GM23338 (cell line): ENCODE measurements around the gene GPHN. TPM values are rescaled to one million over a fixed set of nuclear protein-coding genes. Genes with fewer than 3 reads are reported as not detected.
"Not testable (repeated sequence)": the region's sequence is repeated elsewhere in the genome, so short reads cannot be mapped to it uniquely, and the experiment has no call there.

Experiments used
- ATAC-seq: fragments of 200-7000 bp; cut with Tn5 transposase; 3 replicates; pipeline ENCODE4 v1.9.1; 2020
- DNase-seq: peaks from one replicate; pipeline ENCODE4 v3.0.0-alpha.2; 2015; ENCODE audit warnings: low spot score
- H2AFZ ChIP-seq: fragments of 200-600 bp; sonication (generic); 2 replicates; pipeline ENCODE4 v1.8.0; 2016; ENCODE audit warnings: antibody characterized with exemption, mild to moderate bottlenecking, moderate library complexity
- H3F3A ChIP-seq: fragments of 200-600 bp; sonication (generic); replicated peaks from 2 replicates; pipeline ENCODE4 v1.8.0; 2017; ENCODE audit warnings: antibody characterized with exemption, mixed run types, low read depth
- H3K27ac ChIP-seq: fragments of 200-600 bp; sonication (generic); 2 replicates; pipeline ENCODE4 v1.6.1; 2016; ENCODE audit warnings: low read depth
- H3K27me3 ChIP-seq: fragments of 200-600 bp; sonication (generic); 2 replicates; pipeline ENCODE4 v1.8.0; 2016; ENCODE audit warnings: mild to moderate bottlenecking, mixed run types, moderate library complexity; ENCODE audit not compliant: insufficient read depth
- H3K36me3 ChIP-seq: fragments of 200-600 bp; sonication (generic); 2 replicates; pipeline ENCODE4 v1.8.0; 2016; ENCODE audit warnings: mild to moderate bottlenecking; ENCODE audit not compliant: insufficient read depth
- H3K4me1 ChIP-seq: fragments of 200-600 bp; sonication (generic); 2 replicates; pipeline ENCODE4 v1.8.0; 2016; ENCODE audit warnings: mild to moderate bottlenecking, moderate library complexity; ENCODE audit not compliant: insufficient read depth
- H3K4me2 ChIP-seq: fragments of 200-600 bp; sonication (generic); 2 replicates; pipeline ENCODE4 v1.7.1; 2017; ENCODE audit warnings: mixed run types
- H3K4me3 ChIP-seq: fragments of 200-600 bp; sonication (generic); 2 replicates; pipeline ENCODE4 v1.6.1; 2016; ENCODE audit warnings: mixed run types
- H3K79me2 ChIP-seq: fragments of 200-600 bp; sonication (generic); replicated peaks from 2 replicates; pipeline ENCODE4 v1.8.0; 2017; ENCODE audit warnings: mild to moderate bottlenecking; ENCODE audit not compliant: insufficient read depth
- H3K9me2 ChIP-seq: fragments of 200-600 bp; sonication (generic); 2 replicates; pipeline ENCODE4 v1.8.0; 2017; ENCODE audit not compliant: insufficient read depth
- H4K20me1 ChIP-seq: fragments of 200-600 bp; sonication (generic); replicated peaks from 2 replicates; pipeline ENCODE4 v1.8.0; 2017; ENCODE audit warnings: mild to moderate bottlenecking; ENCODE audit not compliant: insufficient read depth
- H3K27ac Mint-ChIP-seq: 2 replicates; pipeline ENCODE4 v1.8.0; 2020; ENCODE audit warnings: inconsistent platforms, mild to moderate bottlenecking, moderate library complexity, mixed read lengths
- H3K27me3 Mint-ChIP-seq: 3 replicates; pipeline ENCODE4 v1.8.0; 2022; ENCODE audit warnings: low read depth, mild to moderate bottlenecking, moderate library complexity, mixed read lengths, inconsistent platforms; ENCODE audit not compliant: insufficient read depth, poor library complexity
- H3K36me3 Mint-ChIP-seq: 3 replicates; pipeline ENCODE4 v1.8.0; 2021; ENCODE audit warnings: low read depth, mild to moderate bottlenecking, inconsistent platforms, moderate library complexity, mixed read lengths
- H3K4me1 Mint-ChIP-seq: 3 replicates; pipeline ENCODE4 v1.8.0; 2020; ENCODE audit warnings: mild to moderate bottlenecking, inconsistent platforms, mixed read lengths
- H3K4me3 Mint-ChIP-seq: 3 replicates; pipeline ENCODE4 v1.8.0; 2021; ENCODE audit warnings: moderate library complexity, mild to moderate bottlenecking, inconsistent platforms, mixed read lengths
- H3K9me3 Mint-ChIP-seq: 3 replicates; pipeline ENCODE4 v1.8.0; 2020; ENCODE audit warnings: moderate library complexity, mild to moderate bottlenecking, inconsistent platforms, mixed read lengths
- POLR2AphosphoS5 ChIP-seq: IDR thresholded peaks from 2 replicates; pipeline ENCODE4 v1.6.1; 2016; ENCODE audit warnings: antibody characterized with exemption, low read depth
- ZNF114 ChIP-seq: fragments of 250-450 bp; sonication (Bioruptor Pico); IDR thresholded peaks from 2 replicates; pipeline ENCODE4 v1.5.0; 2020; ENCODE audit warnings: mild to moderate bottlenecking, moderate library complexity
- ZNF331 ChIP-seq: fragments of 250-450 bp; sonication (Bioruptor Pico); IDR thresholded peaks from 2 replicates; pipeline ENCODE4 v1.5.0; 2020; ENCODE audit warnings: low read depth, mild to moderate bottlenecking, moderate library complexity
- polyA plus RNA-seq: library from polyadenylated mRNA; unstranded; fragments of >200 nt; fragmentation: Nextera tagmentation; extraction: Ambion mirVana; gene quantifications from 2 replicates; pipeline ENCODE4 v1.2.1, GENCODE V29; 2016
- total RNA-seq: library from RNA; depleted of rRNA; stranded (reverse); fragments of >200 nt; shearing (Covaris generic); gene quantifications from 2 replicates; pipeline ENCODE4 v1.2.3, GENCODE V29; 2014
- TF ChIP-seq, protein P1 (sequence below): IDR thresholded peaks from 2 replicates; pipeline ENCODE4 v1.6.1; 2016; ENCODE audit warnings: antibody characterized with exemption

GPHN gene
- total and polyA plus RNA-seq, 2 experiments from 2014 or later = 17.6 to 20.6 TPM

DNA sequence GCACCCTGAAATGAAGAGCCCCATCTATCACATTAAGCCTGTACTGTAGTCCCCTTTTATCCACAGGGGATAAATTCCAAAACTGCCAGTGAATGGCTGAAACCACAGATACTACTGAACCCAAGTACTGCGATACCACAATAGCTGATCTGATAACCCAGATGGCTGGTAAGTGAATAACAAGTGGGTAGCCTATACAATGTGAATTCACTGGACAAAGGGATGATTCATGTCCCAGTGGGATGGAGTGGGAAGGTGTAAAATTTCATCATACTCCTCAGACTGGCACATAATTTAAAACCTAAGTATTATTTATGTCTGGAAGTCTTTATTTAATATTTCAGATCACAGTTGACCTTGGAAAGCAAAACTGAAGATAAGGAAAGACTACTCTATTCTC is 201.3 kb downstream of the GPHN start:
- H3K27me3 Mint-ChIP-seq = no peaks in the 10 kb centered on the region
- no peaks in the 10 kb centered on the region for H3K4me1 Mint-ChIP-seq
- H2AFZ ChIP-seq = no peak overlapping the region
- DNase-seq = no peak
- H3K9me3 Mint-ChIP-seq = peaks cover 28% of the 10 kb centered on the region; the same call in 2 of the 3 replicates
- H3K27me3 ChIP-seq = no peaks in the 10 kb centered on the region
- H3F3A ChIP-seq = no peaks in the 10 kb centered on the region
- H3K4me2 ChIP-seq = no peak overlapping the region
- H3K79me2 ChIP-seq = peaks cover 7% of the 10 kb centered on the region
- H3K36me3 ChIP-seq = no peaks in the 10 kb centered on the region
- H4K20me1 ChIP-seq = no peaks in the 10 kb centered on the region
- no peak overlapping the region for H3K27ac ChIP-seq
- no peaks in the 10 kb centered on the region for H3K4me1 ChIP-seq
- no peak overlapping the region for H3K4me3 ChIP-seq
- no peak overlapping the region for H3K27ac Mint-ChIP-seq
- ATAC-seq = no peak
- no peak for TF ChIP-seq ZNF331 (CRISPR knock-in tag)
- peaks cover 21% of the 10 kb centered on the region; the same call in 2 of the 3 replicates for H3K36me3 Mint-ChIP-seq
- H3K4me3 Mint-ChIP-seq = no peak overlapping the region
- H3K9me2 ChIP-seq = 0 out of 2 replicates have a peak, but pooled peaks cover 3% of the 10 kb centered on the region

DNA sequence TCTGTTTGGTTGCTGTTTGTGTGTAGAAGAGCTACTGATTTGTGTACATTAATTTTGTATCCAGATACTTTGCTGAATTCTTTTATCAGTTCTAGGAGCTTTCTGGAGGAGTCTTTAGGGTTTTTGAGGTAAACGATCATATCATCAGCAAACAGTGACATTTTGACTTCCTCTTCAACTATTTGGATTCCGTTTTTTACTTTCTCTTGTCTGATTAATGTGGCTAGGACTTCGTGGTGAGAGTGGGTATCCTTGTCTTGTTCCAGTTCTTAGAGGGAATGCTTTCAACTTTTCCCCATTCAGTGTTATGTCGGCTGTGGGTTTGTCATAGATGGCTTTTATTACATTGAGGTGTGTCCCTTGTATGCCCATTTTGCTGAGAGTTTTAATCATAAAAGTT is 206.3 kb downstream of the GPHN start:
- DNase-seq, H3K36me3 ChIP-seq, H2AFZ ChIP-seq, H3K27me3 ChIP-seq, H3K27me3 Mint-ChIP-seq, H4K20me1 ChIP-seq, H3K4me1 ChIP-seq, H3K9me2 ChIP-seq, H3K27ac Mint-ChIP-seq, H3K4me3 Mint-ChIP-seq, H3K27ac ChIP-seq, ATAC-seq, H3K4me3 ChIP-seq, H3K4me2 ChIP-seq, H3F3A ChIP-seq: not testable (repeated sequence)
- peaks cover 22% of the 10 kb centered on the region for H3K9me3 Mint-ChIP-seq
- H3K79me2 ChIP-seq = peaks cover 13% of the 10 kb centered on the region
- H3K4me1 Mint-ChIP-seq = peaks cover 20% of the 10 kb centered on the region
- H3K36me3 Mint-ChIP-seq = peaks cover 39% of the 10 kb centered on the region; the same call in 2 of the 3 replicates

DNA sequence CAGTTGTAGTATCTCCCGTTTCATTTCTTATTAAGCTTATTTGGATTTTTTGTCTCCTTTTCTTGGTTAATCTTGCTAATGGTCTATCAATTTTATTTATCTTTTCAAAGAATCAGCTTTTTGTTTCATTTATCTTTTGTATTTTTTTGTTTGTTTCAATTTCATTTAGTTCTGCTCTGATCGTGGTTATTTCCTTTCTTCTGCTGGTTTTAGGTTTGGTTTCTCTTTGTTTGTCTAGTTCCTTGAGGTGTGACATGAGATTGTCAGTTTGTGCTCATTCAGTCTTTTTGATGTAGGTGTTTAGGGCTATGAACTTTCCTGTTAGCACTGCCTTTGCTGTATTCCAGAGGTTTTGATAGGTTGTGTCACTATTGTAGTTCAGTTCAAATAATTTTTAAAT is 207.4 kb downstream of the GPHN start:
- not testable (repeated sequence) for H4K20me1 ChIP-seq, H3K4me3 ChIP-seq, H3F3A ChIP-seq, H3K9me2 ChIP-seq, H3K4me1 ChIP-seq, H3K4me3 Mint-ChIP-seq, H3K27me3 Mint-ChIP-seq, H3K27ac Mint-ChIP-seq, H2AFZ ChIP-seq, H3K36me3 ChIP-seq, ATAC-seq, H3K4me2 ChIP-seq, DNase-seq, H3K27me3 ChIP-seq, H3K27ac ChIP-seq
- Mint-ChIP-seq H3K4me1 (peaks cover 20% of the 10 kb centered on the region), H3K36me3 (peaks cover 41% of the 10 kb centered on the region; the same call in 2 of the 3 replicates), H3K9me3 (peaks cover 22% of the 10 kb centered on the region)
- H3K79me2 ChIP-seq = peaks cover 17% of the 10 kb centered on the region

DNA sequence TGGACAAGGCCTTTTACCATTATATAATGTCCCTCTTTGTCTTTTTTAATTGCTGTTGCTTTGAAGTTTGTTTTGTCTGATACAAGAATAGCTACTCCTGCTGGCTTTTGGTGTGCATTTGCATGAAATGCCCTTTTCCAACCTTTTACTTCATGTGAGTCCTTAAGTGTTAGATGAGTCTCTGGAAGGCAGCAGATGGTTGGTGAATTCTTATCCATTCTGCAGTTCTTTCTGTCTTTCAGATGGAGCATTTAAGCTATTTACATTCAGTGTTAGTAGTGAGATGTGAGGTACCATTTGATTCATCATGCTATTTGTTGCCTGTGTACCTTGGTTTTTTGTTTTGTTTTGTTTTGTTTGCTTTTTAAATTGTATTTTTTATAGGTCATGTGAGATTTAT is 208.3 kb downstream of the GPHN start:
- no peaks in the 10 kb centered on the region for H3K27me3 Mint-ChIP-seq
- H3K4me1 ChIP-seq = peaks cover 7% of the 10 kb centered on the region
- no peak overlapping the region for H3K4me3 Mint-ChIP-seq
- no peak overlapping the region for H3K27ac ChIP-seq
- H2AFZ ChIP-seq = no peak overlapping the region
- DNase-seq (peak; percentile 13), ATAC-seq (no peak)
- no peaks in the 10 kb centered on the region for H3K27me3 ChIP-seq
- no peaks in the 10 kb centered on the region; the same call in 1 of the 2 replicates for H4K20me1 ChIP-seq
- peaks cover 22% of the 10 kb centered on the region for H3K9me3 Mint-ChIP-seq
- H3K79me2 ChIP-seq = peaks cover 17% of the 10 kb centered on the region
- H3K4me1 Mint-ChIP-seq = peaks cover 20% of the 10 kb centered on the region
- H3K36me3 ChIP-seq = no peaks in the 10 kb centered on the region
- H3K36me3 Mint-ChIP-seq = peaks cover 38% of the 10 kb centered on the region; the same call in 2 of the 3 replicates
- no peak overlapping the region for H3K4me3 ChIP-seq
- no peaks in the 10 kb centered on the region for H3F3A ChIP-seq
- TF ChIP-seq, protein P1, sequence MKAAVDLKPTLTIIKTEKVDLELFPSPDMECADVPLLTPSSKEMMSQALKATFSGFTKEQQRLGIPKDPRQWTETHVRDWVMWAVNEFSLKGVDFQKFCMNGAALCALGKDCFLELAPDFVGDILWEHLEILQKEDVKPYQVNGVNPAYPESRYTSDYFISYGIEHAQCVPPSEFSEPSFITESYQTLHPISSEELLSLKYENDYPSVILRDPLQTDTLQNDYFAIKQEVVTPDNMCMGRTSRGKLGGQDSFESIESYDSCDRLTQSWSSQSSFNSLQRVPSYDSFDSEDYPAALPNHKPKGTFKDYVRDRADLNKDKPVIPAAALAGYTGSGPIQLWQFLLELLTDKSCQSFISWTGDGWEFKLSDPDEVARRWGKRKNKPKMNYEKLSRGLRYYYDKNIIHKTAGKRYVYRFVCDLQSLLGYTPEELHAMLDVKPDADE = no peak
- TF ChIP-seq POLR2AphosphoS5 (no peak), ZNF114 (CRISPR knock-in tag) (no peak)
- H3K4me2 ChIP-seq = peak overlapping the region; percentile 18; the same call in 1 of the 2 replicates
- H3K9me2 ChIP-seq = no peaks in the 10 kb centered on the region
- no peak overlapping the region; the same call in 1 of the 2 replicates for H3K27ac Mint-ChIP-seq
